Left cardiac atrium (tissue), 4 donors: ENCODE data around the gene CXCR5. TPM values are rescaled to one million over a fixed set of nuclear protein-coding genes. Genes with fewer than 3 reads are reported as not detected.

Experiments
- ATAC-seq, 2 donors: fragments of 200-7000 bp; cut with Tn5 transposase; one replicate each; pipeline ENCODE4 v1.9.1; 2020; ENCODE audit warnings: mild to moderate bottlenecking in 2 of 2, moderate library complexity in 2 of 2
- DNase-seq: peaks from one replicate; pipeline ENCODE4 v3.0.0-alpha.2; 2020
- intact Hi-C, 2 donors: fragments of 100-400 bp; cut with DNase I; formaldehyde crosslinking; loops; one replicate each; pipeline versions ENCODE4 v1.14.1 to v1.15.1; 2022 to 2023
- total RNA-seq, 2 donors: library from RNA; stranded (reverse); fragmentation: NEBNext Ultra II Directional; extraction: Animal tissue kit (Norgen Biotek cat#: 25700); gene quantifications; one replicate each; pipeline ENCODE4 v1.2.1, GENCODE V29; 2021
- donor health status: DM: no; HTN: yes; CAD: no.
- donor health status: DM: no; HTN: yes; CAD: no; lungs with severe emphysema.
- donor health status: DM: yes; HTN: yes; CAD: no.
- donor health status: Dilated cardiomyopathy.

The CXCR5 gene
- total RNA-seq, 2 donors from 2014 or later: not detected

DNA sequence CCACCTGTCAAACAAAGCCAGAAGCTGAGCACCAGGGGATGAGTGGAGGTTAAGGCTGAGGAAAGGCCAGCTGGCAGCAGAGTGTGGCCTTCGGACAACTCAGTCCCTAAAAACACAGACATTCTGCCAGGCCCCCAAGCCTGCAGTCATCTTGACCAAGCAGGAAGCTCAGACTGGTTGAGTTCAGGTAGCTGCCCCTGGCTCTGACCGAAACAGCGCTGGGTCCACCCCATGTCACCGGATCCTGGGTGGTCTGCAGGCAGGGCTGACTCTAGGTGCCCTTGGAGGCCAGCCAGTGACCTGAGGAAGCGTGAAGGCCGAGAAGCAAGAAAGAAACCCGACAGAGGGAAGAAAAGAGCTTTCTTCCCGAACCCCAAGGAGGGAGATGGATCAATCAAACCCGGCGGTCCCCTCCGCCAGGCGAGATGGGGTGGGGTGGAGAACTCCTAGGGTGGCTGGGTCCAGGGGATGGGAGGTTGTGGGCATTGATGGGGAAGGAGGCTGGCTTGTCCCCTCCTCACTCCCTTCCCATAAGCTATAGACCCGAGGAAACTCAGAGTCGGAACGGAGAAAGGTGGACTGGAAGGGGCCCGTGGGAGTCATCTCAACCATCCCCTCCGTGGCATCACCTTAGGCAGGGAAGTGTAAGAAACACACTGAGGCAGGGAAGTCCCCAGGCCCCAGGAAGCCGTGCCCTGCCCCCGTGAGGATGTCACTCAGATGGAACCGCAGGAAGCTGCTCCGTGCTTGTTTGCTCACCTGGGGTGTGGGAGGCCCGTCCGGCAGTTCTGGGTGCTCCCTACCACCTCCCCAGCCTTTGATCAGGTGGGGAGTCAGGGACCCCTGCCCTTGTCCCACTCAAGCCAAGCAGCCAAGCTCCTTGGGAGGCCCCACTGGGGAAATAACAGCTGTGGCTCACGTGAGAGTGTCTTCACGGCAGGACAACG is 11.7 kb downstream of the CXCR5 start:
- DNase-seq (no peak), ATAC-seq (no peak)
- intact Hi-C loops: no loop called here

- DNase-seq: no peak
- ATAC-seq: no peak
- intact Hi-C loops: no loop called here
These were observed 12.8 kb downstream of the CXCR5 start for GRCh38 chr11:118896472-118896913.

- no peak for DNase-seq
- intact Hi-C loops: no loop called here
These were observed 13.4 kb downstream of the CXCR5 start for GRCh38 chr11:118896921-118897591.

DNA sequence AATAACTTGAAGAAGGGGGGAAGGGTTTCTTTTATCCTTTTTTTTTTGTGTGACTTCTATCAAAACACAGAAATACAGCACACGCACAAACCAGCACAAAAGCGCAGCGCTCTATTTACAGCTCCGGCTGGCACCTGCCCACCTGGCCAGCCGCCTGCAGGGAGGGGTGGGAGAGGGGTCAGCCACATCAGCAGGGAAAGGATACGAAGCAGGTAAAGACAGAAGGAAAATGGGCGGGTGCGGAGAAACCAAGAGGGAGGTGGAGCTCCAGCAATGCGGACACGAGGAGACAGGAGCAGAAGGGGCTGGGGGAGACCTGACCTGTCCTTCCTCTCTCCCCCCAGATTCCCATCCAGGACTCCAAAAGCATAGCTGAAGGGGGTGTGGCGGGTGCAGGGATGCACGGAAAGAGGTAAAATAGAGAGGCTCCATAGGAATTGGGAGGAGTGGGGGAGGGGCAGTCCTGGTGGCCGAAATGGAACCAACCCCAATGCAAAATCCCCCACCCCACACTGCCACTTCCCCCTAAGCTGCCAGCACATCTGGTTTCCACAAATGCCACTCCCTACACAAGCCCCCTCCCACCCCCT is 14.1 kb downstream of the CXCR5 start:
- ATAC-seq (no peak), DNase-seq (no peak)
- intact Hi-C loops: no loop called here

More at GRCh38 chr11:118896921-118897591, 13.4 kb downstream of the CXCR5 start:
- no peak for ATAC-seq

DNA sequence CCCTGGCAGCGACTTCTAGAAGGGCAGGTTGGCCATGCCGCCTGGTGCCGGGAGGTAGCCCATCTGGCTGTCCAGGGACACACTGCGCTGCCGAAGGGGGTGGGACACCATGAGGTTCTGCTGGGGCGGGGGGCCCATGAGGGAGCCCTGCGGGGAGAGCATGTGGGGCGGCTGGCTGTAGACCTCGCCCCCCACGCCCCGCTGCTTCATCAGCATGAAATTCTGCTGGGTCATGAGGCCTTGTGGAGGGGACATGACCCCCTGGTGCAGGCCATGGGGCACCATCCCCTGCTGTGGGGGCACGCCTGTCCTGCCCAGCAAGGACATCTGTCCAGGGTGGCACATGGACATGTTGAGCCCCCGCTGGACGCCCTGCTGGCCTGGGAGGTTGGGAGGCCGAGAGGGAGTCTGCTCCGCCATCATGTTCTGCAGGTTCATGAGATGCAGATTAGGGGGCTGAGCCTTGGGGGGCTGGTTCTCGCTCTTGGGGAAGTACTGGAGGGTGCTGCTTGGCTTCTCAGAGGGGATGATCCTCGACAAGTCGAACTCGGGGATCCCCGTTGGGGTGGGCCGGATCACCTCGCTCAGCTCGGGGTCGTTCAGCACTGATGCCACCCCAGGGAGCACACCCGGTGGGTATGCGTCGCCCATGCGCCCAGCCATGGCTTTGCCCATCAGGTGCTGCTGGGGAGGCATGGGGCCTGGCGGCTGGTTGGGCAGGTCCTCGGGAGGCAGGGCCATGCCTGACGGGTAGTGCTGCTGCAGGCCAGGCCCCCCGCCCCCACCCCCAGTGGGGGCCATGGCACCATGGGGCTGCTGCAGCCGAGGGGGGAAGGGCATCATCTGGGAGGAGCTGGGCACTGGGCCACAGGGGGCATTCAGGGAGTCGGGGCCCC is 15.0 kb downstream of the CXCR5 start:
- DNase-seq: no peak
- intact Hi-C loops: no loop called here
- no peak for ATAC-seq

DNA sequence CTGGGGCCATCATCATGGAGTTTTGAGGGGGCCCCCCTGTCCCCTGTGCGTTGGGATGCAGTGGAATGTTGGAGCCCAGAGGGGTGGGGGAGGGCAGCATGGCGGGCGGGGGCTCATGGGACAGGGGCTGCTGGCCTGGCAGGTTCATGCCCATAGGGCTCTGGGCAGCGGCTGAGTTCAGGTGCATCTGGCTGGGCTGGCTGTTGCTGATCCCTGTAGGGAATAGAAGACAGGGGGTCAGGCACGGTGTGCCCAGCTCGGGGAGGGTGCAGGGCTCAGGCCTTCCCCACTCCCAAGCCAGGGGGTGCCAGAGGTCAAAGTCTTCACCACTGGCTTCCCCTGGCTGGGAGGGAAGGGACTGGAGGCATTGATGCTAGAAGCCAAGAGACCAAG is 15.6 kb downstream of the CXCR5 start:
- intact Hi-C loops: no loop called here
- no peak for DNase-seq
- no peak for ATAC-seq

DNA sequence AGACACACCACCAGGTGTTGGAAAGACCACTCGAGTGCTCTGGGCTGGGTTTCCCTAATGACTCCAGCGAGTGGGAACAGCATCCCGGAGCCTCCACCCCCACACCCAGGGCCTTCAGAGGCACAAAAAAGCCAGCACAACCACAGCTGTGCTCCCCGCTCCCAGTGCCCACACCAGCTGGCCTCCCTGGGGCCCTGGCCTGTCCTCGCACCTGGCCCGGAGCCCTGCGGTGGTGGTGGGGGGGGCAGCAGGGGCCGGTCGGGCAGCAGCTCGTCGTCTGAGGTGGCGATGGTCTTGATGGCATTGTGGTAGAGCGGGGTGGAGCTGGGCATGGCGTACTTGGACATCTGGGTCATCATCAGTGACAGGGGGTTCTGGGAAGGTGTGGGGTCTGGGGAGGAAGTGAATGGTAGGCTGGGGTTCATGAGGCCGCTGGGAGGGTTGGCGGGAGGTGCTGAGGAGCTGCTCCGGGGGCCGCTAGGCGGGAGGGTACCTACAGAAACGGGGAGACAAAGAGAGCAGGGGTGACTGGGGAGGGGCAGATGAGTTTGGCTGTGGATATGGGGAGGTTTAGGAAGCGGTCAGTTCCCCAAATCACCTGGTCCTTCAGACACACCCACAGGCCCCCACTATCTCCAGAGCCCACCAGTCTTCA is 16.1 kb downstream of the CXCR5 start:
- peak in 1 of 2 donors; percentile 8 for ATAC-seq
- intact Hi-C loops: loop anchor here in 1 of 2 donors (5.0 kb wide), 1 partner anchor 42 kb away; no protein-coding TSS in a partner anchor
- DNase-seq: no peak

GRCh38 chr11:118900535-118901384 is 17.1 kb downstream of the CXCR5 start:
- ATAC-seq: no peak
- intact Hi-C loops: loop anchor here in 1 of 2 donors (5.0 kb wide), 1 partner anchor 42 kb away; no protein-coding TSS in a partner anchor
- no peak for DNase-seq

GRCh38 chr11:118901494-118902335 is 18.0 kb downstream of the CXCR5 start:
- intact Hi-C loops: loop anchor here in 1 of 2 donors (5.0 kb wide), 1 partner anchor 41 kb away; no protein-coding TSS in a partner anchor
- DNase-seq (no peak), ATAC-seq (no peak)

- DNase-seq (no peak), ATAC-seq (no peak)
- intact Hi-C loops: loop anchor here in 1 of 2 donors (5.0 kb wide), 1 partner anchor 40 kb away; no protein-coding TSS in a partner anchor
These were observed 18.9 kb downstream of the CXCR5 start for GRCh38 chr11:118902336-118903203.

DNA sequence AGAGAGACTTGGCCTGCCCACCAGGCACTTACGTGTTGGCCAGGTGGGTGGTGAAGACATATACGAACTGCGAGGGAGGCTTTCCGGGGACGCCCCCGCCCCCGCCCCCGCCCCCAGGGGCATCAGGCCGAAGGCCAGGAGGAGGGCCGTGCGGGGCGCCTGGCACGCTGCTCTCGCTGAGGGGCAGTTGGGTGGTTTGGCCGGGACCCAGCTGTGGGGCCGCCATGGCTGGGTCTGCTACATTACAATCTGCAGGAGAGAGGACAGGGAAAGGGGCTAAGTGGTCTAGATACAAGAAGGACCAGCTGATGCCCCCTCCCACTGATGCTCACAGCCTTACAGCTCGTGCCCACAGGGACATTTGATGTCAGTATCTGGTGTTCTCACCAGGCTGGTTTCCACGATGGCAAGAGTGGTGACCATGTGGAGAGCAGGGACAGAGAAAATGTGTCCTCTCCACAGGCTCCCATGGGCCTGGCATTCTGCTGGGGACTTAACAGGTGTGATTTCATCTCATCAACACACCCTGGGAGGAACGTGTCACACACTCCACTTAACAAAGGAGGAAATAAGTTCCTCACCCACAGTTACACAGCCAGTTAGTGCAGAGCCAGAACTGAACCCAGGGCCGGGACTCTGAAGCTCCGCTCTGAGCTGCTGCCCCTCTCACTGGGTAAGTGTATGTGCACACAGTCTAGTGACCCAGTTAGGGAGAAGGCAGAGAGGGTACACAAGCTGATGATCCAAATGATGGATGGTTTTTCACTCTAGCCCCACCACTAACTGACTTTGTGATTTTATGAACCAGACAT is 19.7 kb downstream of the CXCR5 start:
- no peak for DNase-seq
- intact Hi-C loops: loop anchor here in 1 of 2 donors (5.0 kb wide), 1 partner anchor 39 kb away; no protein-coding TSS in a partner anchor
- no peak for ATAC-seq

GRCh38 chr11:118907051-118908042 is 23.7 kb downstream of the CXCR5 start:
- intact Hi-C loops: loop anchor here (1.0 to 2.0 kb wide), 3 partner anchors 21 to 49 kb away; partner anchors contain the start of gene UPK2 (in 1 of the 2)
- ATAC-seq (peak; percentile 21 to 40), DNase-seq (peak; percentile 83)

DNA sequence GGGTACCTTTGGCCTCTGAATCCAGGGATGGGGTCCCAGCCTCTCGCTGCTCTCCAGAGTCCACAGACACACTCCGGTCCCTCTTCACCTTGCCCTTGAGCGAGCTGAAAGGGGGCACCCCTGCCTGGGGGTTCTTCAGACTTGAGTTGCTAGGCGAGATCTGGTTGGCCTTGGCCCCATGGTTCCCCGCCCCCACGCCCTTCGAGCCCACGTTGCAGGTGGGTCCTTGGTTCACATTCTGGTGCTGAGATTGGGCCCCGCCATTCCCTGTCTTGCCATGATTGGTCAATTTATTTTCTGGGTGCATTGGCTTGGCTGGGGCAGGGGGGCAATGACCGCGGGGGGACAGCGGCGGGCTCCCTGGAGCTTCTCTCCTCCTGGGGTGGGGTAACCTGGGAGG is 24.6 kb downstream of the CXCR5 start:
- DNase-seq: no peak
- no peak for ATAC-seq
- intact Hi-C loops: loop anchor here in 1 of 2 donors (2.0 kb wide), 1 partner anchor 21 kb away; no protein-coding TSS in a partner anchor
